Inflammatory macrophage treated with lipopolysaccharide for 4 hours (primary cell): ENCODE results near the gene SAE1.

Experiments used
- DNase-seq: peaks from one replicate; pipeline ENCODE4 v3.0.0-alpha.2; 2020

Gene SAE1

GRCh38 chr19:47168065-47168464 lies 37.4 kb downstream of the SAE1 start:
- no peak for DNase-seq

DNA sequence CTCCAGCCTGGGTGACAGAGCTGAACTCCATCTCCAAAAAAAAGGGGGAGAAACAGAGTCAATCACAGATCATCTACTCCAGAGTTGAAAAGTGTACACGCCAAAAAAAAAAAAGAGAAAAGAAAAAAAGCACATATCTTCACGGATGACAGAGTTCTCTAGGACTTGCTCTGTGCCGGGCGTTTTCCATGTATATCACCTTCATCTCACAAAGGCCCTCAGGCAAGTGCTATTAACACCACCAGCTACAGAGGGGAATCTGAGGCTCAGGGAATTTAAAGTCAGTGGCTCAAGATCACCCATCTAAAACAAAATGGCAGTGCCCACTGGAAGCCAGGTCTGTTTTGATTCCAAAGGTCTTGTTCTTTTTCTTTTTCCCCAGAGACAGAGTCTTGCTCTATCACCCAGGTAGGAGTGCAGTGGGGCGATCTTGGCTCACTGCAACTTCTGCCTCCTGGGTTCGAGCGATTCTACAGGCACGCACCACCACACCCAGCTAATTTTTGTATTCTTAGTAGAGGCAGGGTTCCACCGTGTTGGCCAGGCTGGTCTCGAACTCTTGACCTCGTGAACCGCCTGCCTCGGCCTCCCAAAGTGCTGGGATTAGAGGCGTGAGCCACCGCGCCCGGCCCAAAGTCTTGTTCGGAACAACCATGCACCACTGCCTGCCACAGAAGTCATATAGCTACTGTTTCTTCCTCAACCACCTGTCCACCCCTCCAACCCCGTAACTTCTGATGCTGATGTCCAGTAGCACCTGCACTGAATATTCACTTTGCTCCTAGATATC lies 42.2 kb downstream of the SAE1 start:
- DNase-seq = no peak

GRCh38 chr19:47176071-47176626 lies 45.5 kb downstream of the SAE1 start:
- DNase-seq = no peak

DNA sequence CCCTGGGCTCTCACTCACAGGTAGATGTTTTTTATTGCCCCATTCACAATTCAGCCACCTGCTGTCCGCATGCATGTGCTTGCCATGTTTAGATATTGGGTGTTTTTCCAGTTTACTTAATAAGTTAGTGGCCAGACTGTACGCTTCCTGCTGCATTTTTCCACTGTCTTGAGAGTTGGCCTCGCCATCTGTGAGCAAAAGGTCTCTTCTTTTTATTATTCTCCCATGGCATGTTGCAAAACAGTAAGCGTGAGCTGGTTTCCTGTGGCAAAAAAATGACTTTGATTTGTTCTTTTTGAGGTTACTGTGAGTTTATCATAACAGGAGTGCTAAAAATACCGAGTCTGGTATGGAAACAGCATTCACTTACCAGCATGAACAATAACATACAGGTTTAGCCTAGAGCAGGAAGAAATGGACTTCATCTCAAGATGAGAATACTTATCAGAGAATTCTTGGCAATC lies 46.0 kb downstream of the SAE1 start:
- DNase-seq = no peak

GRCh38 chr19:47179653-47180310 lies 49.1 kb downstream of the SAE1 start:
- DNase-seq = no peak

- DNase-seq = no peak
These were observed 53.0 kb downstream of the SAE1 start for GRCh38 chr19:47183601-47184000.

GRCh38 chr19:47186446-47187334 lies 56.1 kb downstream of the SAE1 start:
- no peak for DNase-seq

DNA sequence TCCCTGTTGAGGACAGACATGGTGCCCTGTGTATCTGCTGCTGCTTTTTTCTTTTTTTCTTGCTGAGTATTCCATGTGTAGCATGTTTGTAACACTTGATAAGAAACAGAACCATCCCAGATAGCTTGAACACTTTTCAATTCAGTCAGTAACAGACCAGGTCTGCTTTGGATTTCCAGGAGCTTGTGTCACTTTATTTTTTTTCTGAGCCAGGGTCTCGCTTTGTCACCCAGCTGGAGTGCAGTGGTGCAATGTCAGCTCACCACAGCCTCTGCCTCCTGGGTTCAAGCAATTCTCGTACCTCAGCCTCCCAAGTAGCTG lies 56.7 kb downstream of the SAE1 start:
- no peak for DNase-seq

DNA sequence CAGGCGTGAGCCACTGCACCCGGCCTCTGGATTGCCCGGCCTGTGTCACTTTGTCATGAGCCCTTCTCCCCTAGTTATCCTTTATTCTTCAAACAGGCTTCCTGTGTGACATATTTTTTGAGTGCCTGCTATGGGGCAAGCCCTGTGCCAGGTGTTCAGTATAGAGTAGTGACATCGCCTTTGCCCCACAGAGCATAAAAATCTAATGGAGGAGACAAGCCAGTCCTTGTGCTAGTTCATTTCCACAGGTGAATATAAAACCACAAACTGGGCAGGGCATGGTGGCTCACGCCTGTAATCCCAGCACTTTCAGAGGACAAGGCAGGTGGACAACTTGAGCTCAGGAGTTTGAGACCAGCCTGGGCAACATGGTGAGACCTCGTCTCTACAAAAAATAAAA lies 57.2 kb downstream of the SAE1 start:
- no peak for DNase-seq

- DNase-seq = no peak
These were observed 57.9 kb downstream of the SAE1 start for GRCh38 chr19:47188507-47189033.

DNA sequence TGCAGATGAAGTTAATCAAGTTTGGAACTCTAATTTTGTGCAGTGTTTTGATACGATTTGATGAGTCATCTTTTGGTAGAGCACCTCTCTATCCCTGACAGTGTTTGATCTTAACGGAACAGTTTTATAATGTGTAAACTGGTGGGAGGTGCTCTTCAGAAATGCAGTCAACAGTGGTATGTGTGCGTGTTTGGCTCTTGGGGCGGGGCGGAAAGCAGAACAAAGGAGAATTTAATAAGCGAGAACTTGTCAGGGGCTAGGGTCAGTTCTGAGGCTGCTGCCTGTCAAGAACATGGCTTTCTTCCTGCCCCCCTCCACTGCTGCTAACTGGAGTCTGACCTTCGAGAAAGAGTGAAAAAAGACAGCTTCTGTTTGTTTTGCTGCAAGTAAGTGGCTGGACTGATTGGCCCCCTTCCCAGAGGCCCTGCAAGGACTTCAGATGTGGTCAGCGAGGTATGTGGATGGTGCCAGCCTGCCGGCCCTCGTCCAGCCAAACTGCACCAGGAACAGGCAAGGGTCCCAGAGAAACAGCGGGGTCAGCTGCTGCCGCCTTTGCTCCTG lies 59.6 kb downstream of the SAE1 start:
- DNase-seq = no peak

DNA sequence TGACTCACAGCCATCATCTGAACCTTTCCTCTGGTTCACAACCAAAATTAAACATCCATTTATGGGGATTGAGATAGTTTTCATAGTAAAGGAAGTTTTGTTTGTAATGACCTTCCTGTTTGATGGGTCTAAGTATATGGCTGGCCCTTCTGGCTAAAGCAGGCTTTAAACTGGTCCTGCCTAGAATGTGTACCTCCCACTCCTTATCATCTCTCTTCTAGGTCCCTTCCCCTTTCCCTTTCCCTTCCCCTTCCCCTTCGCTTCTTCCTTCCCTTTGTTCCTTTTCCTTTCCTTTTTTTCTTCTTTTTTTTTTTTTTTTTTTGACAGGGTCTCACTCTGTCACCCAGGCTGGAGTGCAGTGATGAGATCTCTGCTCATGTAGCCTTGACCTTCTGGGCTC lies 64.8 kb downstream of the SAE1 start:
- peak; percentile 8 for DNase-seq

DNA sequence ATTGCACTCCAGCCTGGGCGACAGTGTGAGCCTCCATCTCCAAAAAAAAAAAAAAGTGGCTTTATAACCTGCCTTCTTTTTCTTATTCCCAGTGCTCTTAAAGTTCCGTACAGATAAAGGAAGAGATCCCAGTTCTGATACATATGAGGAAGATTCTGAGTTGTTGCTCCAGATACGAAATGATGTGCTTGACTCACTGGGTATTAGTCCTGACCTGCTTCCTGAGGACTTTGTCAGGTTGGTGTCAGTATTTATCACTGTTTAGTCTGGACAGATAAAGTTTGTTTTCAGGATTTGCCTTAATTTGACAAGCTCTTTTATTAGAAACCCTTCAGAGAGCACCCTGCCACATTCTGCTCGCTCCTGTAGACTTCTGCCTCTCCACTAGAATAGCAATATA lies 66.5 kb downstream of the SAE1 start:
- no peak for DNase-seq

DNA sequence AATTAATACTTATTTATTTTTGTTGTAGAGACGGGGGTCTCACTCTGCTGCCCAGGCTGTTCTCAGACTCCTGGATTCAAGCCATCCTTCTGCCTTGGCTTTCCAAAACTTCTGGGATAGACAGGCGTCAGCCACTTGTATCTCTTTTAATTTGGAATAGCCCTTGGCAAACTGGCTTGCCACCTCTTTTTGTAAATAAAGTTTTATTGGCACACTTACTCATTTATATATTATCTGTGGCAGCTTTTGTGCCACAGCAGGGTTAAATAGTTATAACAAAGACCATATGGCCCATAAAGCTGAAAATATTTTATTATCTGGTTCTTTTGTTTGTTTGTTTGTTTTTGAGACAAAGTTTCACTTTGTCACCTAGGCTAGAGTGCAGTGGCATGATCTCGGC lies 69.9 kb downstream of the SAE1 start:
- no peak for DNase-seq

DNA sequence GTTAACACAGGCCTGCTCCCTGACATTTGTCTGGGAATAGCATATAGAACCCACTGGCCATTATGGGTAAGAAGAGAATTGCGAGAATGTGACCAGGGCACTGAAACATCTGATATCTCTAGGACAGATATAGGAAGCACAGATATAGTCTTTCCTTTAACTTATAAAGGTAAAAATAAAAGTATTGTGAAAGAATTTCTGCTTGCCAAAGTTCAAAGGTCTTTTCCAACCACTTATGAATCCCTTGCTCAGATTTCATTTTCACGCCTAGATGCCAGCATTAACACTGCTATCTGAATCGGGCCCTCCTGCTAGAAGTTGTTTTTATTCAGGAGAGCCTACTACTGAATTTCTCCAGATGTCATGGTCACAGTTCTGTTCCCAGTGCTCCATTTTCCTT lies 72.6 kb downstream of the SAE1 start:
- no peak for DNase-seq

- no peak for DNase-seq
These were observed 78.9 kb downstream of the SAE1 start for GRCh38 chr19:47209319-47210179.

GRCh38 chr19:47210180-47210490 lies 79.5 kb downstream of the SAE1 start:
- no peak for DNase-seq

DNA sequence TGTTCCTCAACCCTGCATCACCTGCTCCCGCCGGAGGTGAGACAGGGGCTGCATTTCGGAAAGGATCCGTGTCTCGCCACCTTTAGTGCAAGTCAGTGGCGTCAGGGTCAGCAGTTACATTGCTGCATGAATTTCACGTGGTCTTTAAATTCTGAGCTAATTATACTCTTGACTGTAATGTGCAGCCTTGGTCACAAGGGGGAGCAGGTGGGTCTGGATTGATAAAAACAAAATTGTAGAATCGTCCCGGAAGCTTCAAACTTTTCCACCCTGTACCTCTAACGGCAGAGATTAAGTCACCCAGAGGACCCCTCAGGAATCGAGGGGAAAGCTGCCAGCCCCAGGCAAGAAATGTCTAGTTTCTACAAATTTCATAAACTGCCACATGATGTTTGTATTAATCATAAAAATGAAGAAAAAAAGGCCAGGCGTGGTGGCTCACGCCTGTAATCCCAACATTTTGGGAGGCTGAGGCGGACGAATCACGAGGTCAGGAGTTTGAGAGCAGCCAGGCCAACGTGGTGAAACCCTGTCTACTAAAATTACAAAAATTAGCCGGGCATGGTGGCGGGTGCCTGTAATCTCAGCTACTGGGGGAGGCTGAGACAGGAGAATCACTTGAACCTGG lies 80.2 kb downstream of the SAE1 start:
- peak; percentile 88 for DNase-seq

- DNase-seq = no peak
These were observed 84.9 kb downstream of the SAE1 start for GRCh38 chr19:47215581-47215980.

- DNase-seq = no peak
These were observed 90.6 kb downstream of the SAE1 start for GRCh38 chr19:47221080-47221841.

DNA sequence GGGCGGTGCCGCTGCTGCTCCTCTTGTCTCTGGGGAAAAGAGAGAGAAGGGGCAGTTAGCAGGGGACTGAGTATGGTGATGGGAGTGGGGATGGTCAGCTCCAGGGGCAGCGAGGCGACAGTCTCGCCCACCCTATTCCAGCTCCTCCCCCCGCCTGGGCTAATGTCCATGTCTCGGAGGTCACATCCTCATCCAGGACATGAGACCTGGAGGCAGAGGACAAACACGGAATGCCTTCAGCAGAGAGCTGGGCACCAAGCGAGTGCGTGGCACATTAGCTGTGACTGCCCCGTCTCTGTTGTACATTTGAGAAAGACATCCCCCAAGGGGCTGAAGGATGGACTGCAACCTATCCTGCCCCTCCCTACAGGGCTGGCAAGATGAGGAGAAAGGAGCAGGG lies 91.3 kb downstream of the SAE1 start:
- no peak for DNase-seq
